Hematopoietic multipotent progenitor cell treated with erythropoietin and hydrocortisone succinate and interleukin-3 and kit ligand, for 15 days (in vitro differentiated cells): ENCODE measurements around the gene SNX9.
"Not testable (repeated sequence)": the region's sequence is repeated elsewhere in the genome, so short reads cannot be mapped to it uniquely, and the experiment has no call there.

Source experiments
- DNase-seq: peaks from one replicate; pipeline ENCODE4 v3.0.0-alpha.2; 2015; ENCODE audit warnings: low spot score

Gene SNX9

GRCh38 chr6:157823001-157823527, at the start of gene SNX9:
Gene SNX9, plus strand, starts transcription at chr6:157823246. Its CDS starts 189 bp downstream, at chr6:157823435.
- peak; percentile 74 for DNase-seq

DNA sequence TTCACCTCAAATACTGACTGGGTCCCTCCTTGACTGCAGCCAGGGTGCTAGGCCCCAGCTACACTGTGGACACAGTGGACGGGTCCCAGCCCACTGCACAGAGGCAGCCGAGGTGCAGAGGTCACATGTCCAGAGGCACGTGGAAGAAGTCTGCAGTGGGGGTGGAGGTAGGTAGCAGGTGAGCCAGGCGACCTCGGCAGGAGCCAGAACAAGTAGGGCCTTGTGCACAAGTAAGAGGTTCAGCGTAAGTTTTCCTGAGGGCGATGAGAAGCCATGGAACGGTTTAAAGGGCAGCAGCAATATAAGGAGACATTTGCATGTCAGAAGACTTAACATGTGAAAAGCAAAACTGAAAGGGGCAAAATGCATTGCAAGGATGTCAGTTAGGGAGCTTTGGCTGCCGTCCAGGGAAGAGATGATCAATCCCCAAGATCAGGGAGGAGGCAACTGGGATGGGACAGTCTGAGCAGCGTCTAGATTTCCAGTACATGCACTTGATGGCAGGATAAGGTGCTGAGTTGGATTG, 49.7 kb upstream of the SNX9 start:
- DNase-seq = no peak

- DNase-seq = no peak
These were observed 48.6 kb upstream of the SNX9 start for GRCh38 chr6:157774153-157775135.

DNA sequence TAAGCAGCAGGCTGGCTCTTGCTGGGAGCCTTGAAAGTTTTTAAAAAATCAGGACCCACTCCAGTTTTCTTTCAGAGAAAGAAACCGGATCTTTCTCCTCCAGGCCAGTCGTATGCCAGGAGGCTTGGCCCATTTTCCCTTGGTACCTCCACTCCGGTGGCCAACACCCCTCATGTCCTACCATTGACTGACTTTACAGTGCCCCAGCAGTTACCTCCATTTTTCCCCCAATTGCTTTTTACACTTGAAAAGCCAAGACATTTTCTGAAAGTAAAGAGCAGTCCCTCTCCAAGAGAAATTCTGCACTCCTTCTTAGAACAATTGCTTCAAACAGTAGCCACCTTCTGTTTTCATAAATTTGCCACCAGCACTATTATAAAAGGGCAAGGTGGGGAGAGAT, 47.7 kb upstream of the SNX9 start:
- DNase-seq = no peak

DNA sequence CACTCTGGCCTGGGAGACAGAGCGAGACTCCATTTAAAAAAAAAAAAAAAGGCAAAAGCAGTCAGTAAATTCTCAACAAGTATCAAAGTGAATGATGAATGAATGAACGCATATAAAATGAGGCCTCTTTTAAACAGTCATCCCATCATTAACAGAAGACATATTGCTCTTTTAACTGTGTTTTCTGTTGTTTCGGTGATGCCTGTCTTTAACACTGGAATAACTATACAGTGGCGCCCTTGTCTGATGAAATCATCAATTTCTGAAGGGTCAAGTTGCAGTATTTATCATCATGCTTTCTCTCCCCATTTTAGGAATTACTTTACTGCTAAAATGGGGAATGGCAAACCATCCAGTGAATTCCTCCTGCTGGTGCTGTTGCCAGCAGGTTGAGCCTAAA, 45.7 kb upstream of the SNX9 start:
- no peak for DNase-seq

GRCh38 chr6:157778719-157779118, 44.3 kb upstream of the SNX9 start:
- no peak for DNase-seq

- DNase-seq = no peak
These were observed 43.1 kb upstream of the SNX9 start for GRCh38 chr6:157779705-157780604.

DNA sequence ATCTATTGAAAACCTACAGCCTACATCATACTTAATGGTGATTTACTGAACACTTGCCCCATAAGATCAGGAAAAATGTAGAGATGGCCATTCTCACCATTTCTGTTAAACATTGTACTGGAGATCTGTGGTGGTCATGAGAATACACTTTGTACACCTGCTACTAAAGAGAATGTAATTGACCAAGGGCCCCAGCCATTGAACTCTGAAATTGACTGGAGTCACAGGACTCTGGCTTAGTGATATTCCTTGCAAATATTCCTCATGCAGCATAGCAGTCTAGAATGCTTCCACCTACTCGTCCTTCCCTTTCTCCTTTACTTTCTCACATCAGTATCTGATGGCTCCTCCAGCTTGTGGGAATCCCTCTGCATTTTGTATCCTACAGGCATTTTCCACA, 37.4 kb upstream of the SNX9 start:
- DNase-seq = no peak

GRCh38 chr6:157786221-157786620, 36.8 kb upstream of the SNX9 start:
- no peak for DNase-seq

GRCh38 chr6:157787080-157787479, 36.0 kb upstream of the SNX9 start:
- no peak for DNase-seq

- DNase-seq = no peak
These were observed 34.9 kb upstream of the SNX9 start for GRCh38 chr6:157788180-157788579.

DNA sequence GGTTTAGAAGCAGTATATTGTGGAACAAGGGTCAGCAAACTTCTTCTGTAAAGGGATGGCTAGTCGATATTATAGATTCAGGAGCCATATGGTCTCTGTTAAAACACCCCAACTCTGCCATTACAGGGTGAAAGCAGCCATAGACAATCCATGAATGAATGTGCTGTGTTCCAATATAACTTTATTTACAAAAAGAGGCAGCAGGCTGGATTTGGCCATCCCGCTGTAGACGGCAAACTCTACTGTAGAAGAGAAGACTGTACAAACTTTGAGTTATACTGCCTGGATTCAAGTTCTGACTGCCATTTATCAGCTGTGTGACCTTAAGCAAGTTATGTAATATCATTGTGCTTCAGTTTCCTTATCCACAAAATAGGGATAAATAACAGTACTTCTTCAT, 33.7 kb upstream of the SNX9 start:
- no peak for DNase-seq

DNA sequence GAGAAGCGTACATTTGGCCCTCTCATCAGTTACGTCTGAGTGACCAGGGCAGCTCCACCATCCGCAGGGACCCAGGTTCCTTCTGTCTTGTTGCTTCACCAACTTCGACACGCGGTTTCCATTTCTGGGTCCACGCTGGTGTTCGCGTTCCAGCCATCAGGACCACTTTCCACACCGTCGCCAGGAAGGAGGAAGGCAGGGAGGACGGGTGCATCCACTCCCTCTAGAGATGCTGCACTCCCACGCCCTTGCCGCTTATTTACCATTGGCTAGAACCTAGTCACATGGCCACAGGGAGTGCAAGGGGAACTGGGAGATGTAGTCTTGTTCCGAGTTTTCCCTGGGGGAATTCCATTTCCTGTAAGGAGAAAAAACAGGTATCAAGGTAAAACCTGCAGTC, 33.2 kb upstream of the SNX9 start:
- no peak for DNase-seq

GRCh38 chr6:157790548-157791160, 32.4 kb upstream of the SNX9 start:
- DNase-seq = no peak

DNA sequence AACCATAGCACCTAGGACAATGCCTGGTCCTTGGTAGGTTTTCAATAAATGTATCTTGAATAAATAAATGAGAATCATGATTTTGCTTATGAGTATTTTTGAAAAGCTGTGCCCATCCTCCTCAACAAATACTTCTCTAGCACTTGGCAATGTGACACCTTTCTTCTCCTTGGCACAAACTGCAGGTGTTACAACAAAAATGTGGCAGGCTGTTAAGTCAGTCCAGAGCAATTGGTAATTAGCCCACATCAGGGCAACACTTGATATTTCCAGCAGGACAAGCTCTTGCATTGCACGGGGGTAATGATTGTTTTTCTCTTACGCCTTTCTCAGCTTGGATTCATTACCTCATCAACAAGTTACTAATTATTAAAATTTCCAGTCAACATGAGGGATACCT, 31.6 kb upstream of the SNX9 start:
- no peak for DNase-seq

- DNase-seq = no peak
These were observed 30.4 kb upstream of the SNX9 start for GRCh38 chr6:157792671-157793070.

DNA sequence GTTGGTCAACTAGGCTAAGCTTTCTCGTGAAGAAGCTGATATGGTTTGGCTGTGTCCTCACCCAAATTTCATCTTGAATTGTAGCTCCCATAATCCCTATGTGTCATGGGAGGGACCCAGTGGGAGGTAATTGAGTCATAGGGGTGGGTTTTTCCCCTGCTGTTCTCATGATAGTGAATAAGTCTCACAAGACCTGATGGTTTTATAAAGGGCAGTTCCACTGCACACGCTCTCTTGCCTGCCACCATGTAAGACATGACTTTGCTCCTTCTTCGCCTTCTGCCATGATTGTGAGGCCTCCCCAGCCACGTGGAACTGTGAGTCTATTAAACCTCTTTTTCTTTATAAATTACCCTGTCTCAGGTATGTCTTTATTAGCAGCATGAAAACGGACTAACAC, 29.0 kb upstream of the SNX9 start:
- not testable (repeated sequence) for DNase-seq

DNA sequence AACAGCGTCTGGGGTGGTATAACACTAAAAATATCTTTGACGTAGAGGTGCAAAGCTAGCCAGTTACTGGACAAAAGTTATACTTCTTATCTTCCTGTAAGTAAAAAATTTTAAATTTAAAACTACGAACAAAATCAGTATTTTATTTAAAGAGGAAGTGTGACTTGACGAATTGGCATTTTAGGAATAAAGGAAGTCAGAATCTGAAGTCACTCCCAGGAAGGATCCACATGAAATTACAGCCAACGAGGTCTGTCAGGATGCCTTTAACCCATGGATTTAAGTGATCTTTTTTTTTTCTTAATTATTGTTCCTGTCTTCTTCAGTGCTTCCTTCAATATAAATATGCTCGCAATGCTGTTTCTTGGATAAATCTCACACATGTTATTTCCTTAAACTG, 27.2 kb upstream of the SNX9 start:
- no peak for DNase-seq

DNA sequence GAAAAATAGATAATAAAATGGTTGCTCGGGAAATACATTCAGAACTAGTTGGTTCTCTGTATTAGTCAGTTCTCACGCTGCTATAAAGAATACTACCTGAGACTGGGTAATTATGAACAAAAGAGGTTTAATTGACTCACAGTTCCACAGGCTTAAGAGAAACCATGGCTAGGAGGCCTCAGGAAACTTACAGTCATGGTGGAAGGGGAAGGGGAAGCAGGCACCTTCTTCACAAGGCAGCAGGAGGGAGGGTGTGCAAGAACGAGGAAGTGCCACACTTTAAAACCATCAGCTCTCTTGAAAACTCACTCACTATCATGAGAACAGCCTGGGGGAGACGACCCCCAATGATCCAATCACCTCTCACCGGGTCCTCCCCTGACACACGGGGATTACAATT, 24.2 kb upstream of the SNX9 start:
- DNase-seq = no peak

- not testable (repeated sequence) for DNase-seq
These were observed 23.5 kb upstream of the SNX9 start for GRCh38 chr6:157799561-157799960.

GRCh38 chr6:157800420-157801237, 22.4 kb upstream of the SNX9 start:
- no peak for DNase-seq
